HEK293 (cell line): ENCODE results near the gene DHPS.
"Not testable (repeated sequence)": the region's sequence is repeated elsewhere in the genome, so short reads cannot be mapped to it uniquely, and the experiment has no call there.

Experiments used
- HOXA7 ChIP-seq: sonication (generic); formaldehyde crosslinking; IDR thresholded peaks from 2 replicates; pipeline ENCODE4 v1.8.1; 2022; ENCODE audit warnings: missing genetic modification reagents, borderline replicate concordance
- TRIM28 ChIP-seq: IDR thresholded peaks from 2 replicates; pipeline ENCODE4 v1.6.1; 2011; ENCODE audit warnings: low read length, control low read depth, borderline replicate concordance
- ZNF221 ChIP-seq: fragments of 450-650 bp; formaldehyde crosslinking; IDR thresholded peaks from 2 replicates; pipeline ENCODE4 v1.5.1; 2017; ENCODE audit warnings: missing biosample characterization, missing genetic modification characterization, borderline replicate concordance
- ZNF561 ChIP-seq: fragments of 450-650 bp; IDR thresholded peaks from 2 replicates; pipeline ENCODE4 v1.5.1; 2018; ENCODE audit warnings: missing biosample characterization, missing genetic modification characterization, borderline replicate concordance
- ZNF610 ChIP-seq: fragments of 450-650 bp; formaldehyde crosslinking; IDR thresholded peaks from 2 replicates; pipeline ENCODE4 v1.5.1; 2016; ENCODE audit warnings: missing biosample characterization, missing genetic modification characterization, borderline replicate concordance
- ZNF747 ChIP-seq: fragments of 450-650 bp; formaldehyde crosslinking; IDR thresholded peaks from 2 replicates; pipeline ENCODE4 v1.5.1; 2016; ENCODE audit warnings: missing biosample characterization, missing genetic modification characterization
- ZNF792 ChIP-seq: fragments of 450-650 bp; formaldehyde crosslinking; IDR thresholded peaks from 2 replicates; pipeline ENCODE4 v1.5.1; 2016; ENCODE audit warnings: missing biosample characterization, missing genetic modification characterization
- TF ChIP-seq, protein P1 (sequence below): fragments of 450-650 bp; formaldehyde crosslinking; IDR thresholded peaks from 2 replicates; pipeline ENCODE4 v1.5.1; 2016; ENCODE audit warnings: missing biosample characterization, missing genetic modification characterization
- TF ChIP-seq, protein P2 (sequence below): fragments of 450-650 bp; formaldehyde crosslinking; IDR thresholded peaks from 2 replicates; pipeline ENCODE4 v1.5.1; 2016; ENCODE audit warnings: missing biosample characterization, missing genetic modification characterization, borderline replicate concordance

DNA sequence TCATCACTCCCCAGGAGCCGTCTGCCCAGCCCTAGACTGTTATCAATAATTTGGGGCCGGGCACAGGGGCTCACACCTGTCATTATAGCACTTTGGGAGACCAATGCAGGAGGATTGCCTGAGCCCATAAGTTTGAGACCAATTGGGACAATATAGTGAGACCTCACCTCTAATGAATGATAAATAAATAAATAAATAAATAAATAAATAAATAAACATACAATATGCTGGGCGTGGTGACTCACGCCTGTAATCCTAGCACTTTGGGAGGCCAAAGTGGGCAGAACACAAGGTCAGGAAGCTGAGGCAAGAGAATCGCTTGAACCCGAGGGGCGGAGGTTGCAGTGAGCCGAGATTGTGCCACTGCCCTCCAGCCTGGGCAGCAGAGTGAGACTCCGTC lies 31.6 kb upstream of the DHPS start:
- TF ChIP-seq, protein P1, sequence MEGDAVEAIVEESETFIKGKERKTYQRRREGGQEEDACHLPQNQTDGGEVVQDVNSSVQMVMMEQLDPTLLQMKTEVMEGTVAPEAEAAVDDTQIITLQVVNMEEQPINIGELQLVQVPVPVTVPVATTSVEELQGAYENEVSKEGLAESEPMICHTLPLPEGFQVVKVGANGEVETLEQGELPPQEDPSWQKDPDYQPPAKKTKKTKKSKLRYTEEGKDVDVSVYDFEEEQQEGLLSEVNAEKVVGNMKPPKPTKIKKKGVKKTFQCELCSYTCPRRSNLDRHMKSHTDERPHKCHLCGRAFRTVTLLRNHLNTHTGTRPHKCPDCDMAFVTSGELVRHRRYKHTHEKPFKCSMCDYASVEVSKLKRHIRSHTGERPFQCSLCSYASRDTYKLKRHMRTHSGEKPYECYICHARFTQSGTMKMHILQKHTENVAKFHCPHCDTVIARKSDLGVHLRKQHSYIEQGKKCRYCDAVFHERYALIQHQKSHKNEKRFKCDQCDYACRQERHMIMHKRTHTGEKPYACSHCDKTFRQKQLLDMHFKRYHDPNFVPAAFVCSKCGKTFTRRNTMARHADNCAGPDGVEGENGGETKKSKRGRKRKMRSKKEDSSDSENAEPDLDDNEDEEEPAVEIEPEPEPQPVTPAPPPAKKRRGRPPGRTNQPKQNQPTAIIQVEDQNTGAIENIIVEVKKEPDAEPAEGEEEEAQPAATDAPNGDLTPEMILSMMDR (tag by site-specific recombination), result not testable (repeated sequence)
- not testable (repeated sequence) for TF ChIP-seq ZNF221 (tag by site-specific recombination); ZNF610 (tag by site-specific recombination); TRIM28; HOXA7 (CRISPR knock-in tag); ZNF561 (tag by site-specific recombination); ZNF747 (tag by site-specific recombination); ZNF792
- TF ChIP-seq, protein P2, sequence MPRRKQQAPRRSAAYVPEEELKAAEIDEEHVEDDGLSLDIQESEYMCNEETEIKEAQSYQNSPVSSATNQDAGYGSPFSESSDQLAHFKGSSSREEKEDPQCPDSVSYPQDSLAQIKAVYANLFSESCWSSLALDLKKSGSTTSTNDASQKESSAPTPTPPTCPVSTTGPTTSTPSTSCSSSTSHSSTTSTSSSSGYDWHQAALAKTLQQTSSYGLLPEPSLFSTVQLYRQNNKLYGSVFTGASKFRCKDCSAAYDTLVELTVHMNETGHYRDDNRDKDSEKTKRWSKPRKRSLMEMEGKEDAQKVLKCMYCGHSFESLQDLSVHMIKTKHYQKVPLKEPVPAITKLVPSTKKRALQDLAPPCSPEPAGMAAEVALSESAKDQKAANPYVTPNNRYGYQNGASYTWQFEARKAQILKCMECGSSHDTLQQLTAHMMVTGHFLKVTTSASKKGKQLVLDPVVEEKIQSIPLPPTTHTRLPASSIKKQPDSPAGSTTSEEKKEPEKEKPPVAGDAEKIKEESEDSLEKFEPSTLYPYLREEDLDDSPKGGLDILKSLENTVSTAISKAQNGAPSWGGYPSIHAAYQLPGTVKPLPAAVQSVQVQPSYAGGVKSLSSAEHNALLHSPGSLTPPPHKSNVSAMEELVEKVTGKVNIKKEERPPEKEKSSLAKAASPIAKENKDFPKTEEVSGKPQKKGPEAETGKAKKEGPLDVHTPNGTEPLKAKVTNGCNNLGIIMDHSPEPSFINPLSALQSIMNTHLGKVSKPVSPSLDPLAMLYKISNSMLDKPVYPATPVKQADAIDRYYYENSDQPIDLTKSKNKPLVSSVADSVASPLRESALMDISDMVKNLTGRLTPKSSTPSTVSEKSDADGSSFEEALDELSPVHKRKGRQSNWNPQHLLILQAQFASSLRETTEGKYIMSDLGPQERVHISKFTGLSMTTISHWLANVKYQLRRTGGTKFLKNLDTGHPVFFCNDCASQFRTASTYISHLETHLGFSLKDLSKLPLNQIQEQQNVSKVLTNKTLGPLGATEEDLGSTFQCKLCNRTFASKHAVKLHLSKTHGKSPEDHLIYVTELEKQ (tag by site-specific recombination), result not testable (repeated sequence)
